HFFc6 (cell line): Measurements from ENCODE around the gene RNU6-8. TPM values are rescaled to one million over a fixed set of nuclear protein-coding genes. Genes with fewer than 3 reads are reported as not detected.
A peak's percentile ranks its signal among the peaks of the same experiment; 100 is the strongest.

Source experiments
- DNase-seq: peaks from one replicate; pipeline ENCODE4 v3.0.0-alpha.2; 2018
- H3K27ac Mint-ChIP-seq: 2 replicates; pipeline ENCODE4 v1.8.0; 2020; ENCODE audit warnings: mild to moderate bottlenecking, mixed read lengths
- H3K27me3 Mint-ChIP-seq: 2 replicates; pipeline ENCODE4 v1.8.0; 2021; ENCODE audit warnings: mild to moderate bottlenecking, moderate library complexity, mixed read lengths; ENCODE audit not compliant: insufficient read depth
- H3K36me3 Mint-ChIP-seq: 2 replicates; pipeline ENCODE4 v1.8.0; 2021; ENCODE audit warnings: low read depth, mixed read lengths
- H3K4me1 Mint-ChIP-seq: 2 replicates; pipeline ENCODE4 v1.8.0; 2020; ENCODE audit warnings: low read depth, mixed read lengths
- H3K4me3 Mint-ChIP-seq: 2 replicates; pipeline ENCODE4 v1.8.0; 2020; ENCODE audit warnings: mild to moderate bottlenecking, moderate library complexity, mixed read lengths
- H3K9me3 Mint-ChIP-seq: 2 replicates; pipeline ENCODE4 v1.8.0; 2020; ENCODE audit warnings: mild to moderate bottlenecking, mixed read lengths
- total RNA-seq, 6 experiments: library from RNA; stranded (reverse); fragmentation: NEBNext Ultra II Directional; extraction: Animal tissue kit (Norgen Biotek cat#: 25700); gene quantifications; 2 replicates in 1 of 6; 3 replicates in 5 of 6; pipeline ENCODE4 v1.2.3, GENCODE V29; 2021
- TF ChIP-seq, protein P1 (sequence below): fragments of 200-600 bp; sonication (generic); IDR thresholded peaks from 2 replicates; pipeline ENCODE4 v1.5.0; 2021; ENCODE audit warnings: antibody characterized with exemption, mild to moderate bottlenecking

RNU6-8 gene
- total RNA-seq, 6 experiments from 2014 or later = not detected

DNA sequence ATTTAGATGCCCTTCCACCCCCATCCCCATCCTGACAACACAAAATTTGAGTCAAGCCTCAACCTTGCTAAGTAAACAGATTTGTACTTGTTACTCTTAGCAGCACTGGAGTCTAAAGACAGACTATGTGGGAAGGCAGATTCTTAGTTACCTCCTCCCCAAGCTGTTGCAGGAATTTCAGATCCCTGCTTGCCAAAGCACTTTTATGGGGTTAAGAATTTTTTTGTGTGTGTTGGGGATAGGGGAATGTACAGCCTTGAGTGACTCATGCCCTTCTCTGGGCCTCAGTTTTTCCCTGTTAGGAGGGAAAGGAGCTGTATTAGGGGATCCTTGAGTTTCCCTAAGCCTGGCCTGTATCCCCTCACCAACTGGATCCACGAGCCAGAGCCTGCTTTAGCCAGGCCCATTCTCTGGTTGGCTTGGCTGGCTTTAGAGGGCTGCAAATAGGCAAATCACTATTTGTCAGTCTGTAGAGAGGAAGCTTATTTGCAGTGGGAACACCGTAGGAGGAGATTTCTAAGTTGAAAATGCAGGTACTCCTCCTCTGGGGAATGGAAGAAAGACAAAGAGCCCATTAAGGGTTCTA is 27.7 kb upstream of the RNU6-8 start:
- Mint-ChIP-seq H3K36me3 (no peaks in the 10 kb centered on the region), H3K9me3 (no peaks in the 10 kb centered on the region), H3K4me1 (peaks cover 53% of the 10 kb centered on the region), H3K27me3 (no peaks in the 10 kb centered on the region), H3K4me3 (peak overlapping the region; percentile 20), H3K27ac (peak overlapping the region; percentile 77)
- DNase-seq = peak; percentile 87
- TF ChIP-seq, protein P1, sequence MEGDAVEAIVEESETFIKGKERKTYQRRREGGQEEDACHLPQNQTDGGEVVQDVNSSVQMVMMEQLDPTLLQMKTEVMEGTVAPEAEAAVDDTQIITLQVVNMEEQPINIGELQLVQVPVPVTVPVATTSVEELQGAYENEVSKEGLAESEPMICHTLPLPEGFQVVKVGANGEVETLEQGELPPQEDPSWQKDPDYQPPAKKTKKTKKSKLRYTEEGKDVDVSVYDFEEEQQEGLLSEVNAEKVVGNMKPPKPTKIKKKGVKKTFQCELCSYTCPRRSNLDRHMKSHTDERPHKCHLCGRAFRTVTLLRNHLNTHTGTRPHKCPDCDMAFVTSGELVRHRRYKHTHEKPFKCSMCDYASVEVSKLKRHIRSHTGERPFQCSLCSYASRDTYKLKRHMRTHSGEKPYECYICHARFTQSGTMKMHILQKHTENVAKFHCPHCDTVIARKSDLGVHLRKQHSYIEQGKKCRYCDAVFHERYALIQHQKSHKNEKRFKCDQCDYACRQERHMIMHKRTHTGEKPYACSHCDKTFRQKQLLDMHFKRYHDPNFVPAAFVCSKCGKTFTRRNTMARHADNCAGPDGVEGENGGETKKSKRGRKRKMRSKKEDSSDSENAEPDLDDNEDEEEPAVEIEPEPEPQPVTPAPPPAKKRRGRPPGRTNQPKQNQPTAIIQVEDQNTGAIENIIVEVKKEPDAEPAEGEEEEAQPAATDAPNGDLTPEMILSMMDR = no peak

GRCh38 chr14:32230181-32230580 is 27.1 kb upstream of the RNU6-8 start:
- Mint-ChIP-seq H3K27me3 (no peaks in the 10 kb centered on the region), H3K4me3 (peak overlapping the region; percentile 37), H3K4me1 (peaks cover 59% of the 10 kb centered on the region), H3K27ac (peak overlapping the region; percentile 77), H3K36me3 (no peaks in the 10 kb centered on the region), H3K9me3 (no peaks in the 10 kb centered on the region)
- TF ChIP-seq, protein P1 = no peak
- DNase-seq = peak; percentile 49

DNA sequence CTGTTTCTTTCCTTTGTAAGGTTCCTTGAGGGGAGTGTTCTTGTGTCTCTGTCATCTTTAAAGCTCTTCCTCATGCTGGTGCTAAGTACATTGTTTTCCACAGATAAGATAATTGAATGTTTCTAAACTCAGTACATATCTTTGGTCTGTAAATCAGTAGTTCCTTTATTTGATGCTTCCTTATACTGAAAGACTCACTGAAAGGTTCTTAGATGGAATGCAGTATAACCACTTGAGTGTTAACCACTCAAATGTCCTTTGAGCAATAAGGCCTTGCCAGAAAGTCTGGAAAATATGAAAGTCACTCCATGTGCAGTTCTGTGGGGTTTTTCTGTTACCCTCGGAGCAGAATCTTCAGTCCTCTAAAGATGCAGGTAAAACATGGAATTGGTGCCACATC is 23.0 kb upstream of the RNU6-8 start:
- H3K27ac Mint-ChIP-seq = no peak overlapping the region
- H3K36me3 Mint-ChIP-seq = no peaks in the 10 kb centered on the region
- H3K4me1 Mint-ChIP-seq = peaks cover 39% of the 10 kb centered on the region
- TF ChIP-seq, protein P1 = no peak
- no peak overlapping the region for H3K4me3 Mint-ChIP-seq
- DNase-seq = no peak
- H3K9me3 Mint-ChIP-seq = no peaks in the 10 kb centered on the region
- H3K27me3 Mint-ChIP-seq = peaks cover 5% of the 10 kb centered on the region

DNA sequence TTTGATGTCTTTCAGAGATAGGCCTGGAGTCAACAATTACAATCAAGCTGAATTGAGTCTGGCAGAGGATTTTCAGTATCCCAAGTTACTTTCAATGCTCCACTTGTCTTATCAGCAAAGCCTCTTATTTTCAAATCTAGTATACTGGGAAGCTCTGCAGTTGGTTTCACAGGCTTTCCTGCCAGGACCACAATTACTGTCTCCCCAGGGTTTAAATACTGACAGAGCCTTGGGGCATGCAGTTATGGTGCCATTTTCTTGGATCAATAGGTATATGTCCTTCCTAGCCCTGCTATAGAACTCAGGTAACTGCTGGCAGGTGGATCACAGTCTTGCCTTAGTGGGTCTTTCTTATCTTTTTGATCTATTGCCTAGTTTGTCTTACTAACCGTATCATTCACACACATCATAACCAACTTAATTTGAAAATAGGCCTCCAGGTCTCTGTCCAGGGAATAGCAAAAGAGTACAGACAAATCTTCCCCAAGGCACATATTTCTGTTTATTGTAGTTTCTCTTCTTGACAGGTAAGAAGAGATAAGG is 22.4 kb upstream of the RNU6-8 start:
- Mint-ChIP-seq H3K9me3 (no peaks in the 10 kb centered on the region), H3K4me1 (peaks cover 33% of the 10 kb centered on the region), H3K27me3 (peaks cover 5% of the 10 kb centered on the region), H3K4me3 (no peak overlapping the region), H3K36me3 (no peaks in the 10 kb centered on the region), H3K27ac (no peak overlapping the region; the same call in 1 of the 2 replicates)
- TF ChIP-seq, protein P1 = no peak
- no peak for DNase-seq

GRCh38 chr14:32224737-32225377 is 21.8 kb upstream of the RNU6-8 start:
- no peaks in the 10 kb centered on the region for H3K9me3 Mint-ChIP-seq
- H3K27ac Mint-ChIP-seq = no peak overlapping the region; the same call in 1 of the 2 replicates
- H3K27me3 Mint-ChIP-seq = peaks cover 5% of the 10 kb centered on the region
- peaks cover 27% of the 10 kb centered on the region for H3K4me1 Mint-ChIP-seq
- TF ChIP-seq, protein P1 = peak; percentile 76
- H3K4me3 Mint-ChIP-seq = no peak overlapping the region
- peak; percentile 42 for DNase-seq
- H3K36me3 Mint-ChIP-seq = no peaks in the 10 kb centered on the region
